Measurements from ENCODE around the gene TRIAP1. TPM values are rescaled to one million over a fixed set of nuclear protein-coding genes. Genes with fewer than 3 reads are reported as not detected.

TRIAP1 gene
- total RNA-seq, 3 donors from 2014 or later, result 14.9 to 16.7 (median 16.3) TPM

DNA sequence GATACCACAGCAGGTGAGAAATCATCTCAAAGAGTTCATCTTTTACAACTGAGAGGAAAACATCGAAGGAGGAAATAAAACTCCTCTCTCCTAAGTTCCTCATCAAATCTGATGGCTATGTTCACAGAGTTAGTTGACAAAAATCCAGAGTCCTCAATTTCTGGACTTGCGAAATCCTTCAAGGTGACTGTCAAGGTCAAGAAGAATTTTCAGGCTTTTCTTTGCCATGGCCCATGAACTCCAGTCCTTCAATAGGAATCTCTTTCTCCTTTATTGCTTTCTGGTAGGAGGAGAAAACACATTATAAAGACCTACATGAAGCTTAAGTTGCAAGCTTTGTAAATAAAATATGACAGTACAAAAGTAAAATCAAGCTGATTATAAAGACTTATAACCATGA is 1.5 kb downstream of the TRIAP1 start:
- H3K9me3 ChIP-seq, result no peaks in the 10 kb centered on the region
- no peaks in the 10 kb centered on the region for H3K36me3 ChIP-seq (ENCODE audit: low read depth)
- intact Hi-C loops (cut with DNase I, micrococcal nuclease), result no loop called here
- ATAC-seq, result no peak
- H3K4me3 ChIP-seq, result no peak overlapping the region
- H3K4me1 ChIP-seq (ENCODE audit: low read depth), result peaks cover 26% of the 10 kb centered on the region
- DNase-seq, result no peak
- TF ChIP-seq, protein P1, sequence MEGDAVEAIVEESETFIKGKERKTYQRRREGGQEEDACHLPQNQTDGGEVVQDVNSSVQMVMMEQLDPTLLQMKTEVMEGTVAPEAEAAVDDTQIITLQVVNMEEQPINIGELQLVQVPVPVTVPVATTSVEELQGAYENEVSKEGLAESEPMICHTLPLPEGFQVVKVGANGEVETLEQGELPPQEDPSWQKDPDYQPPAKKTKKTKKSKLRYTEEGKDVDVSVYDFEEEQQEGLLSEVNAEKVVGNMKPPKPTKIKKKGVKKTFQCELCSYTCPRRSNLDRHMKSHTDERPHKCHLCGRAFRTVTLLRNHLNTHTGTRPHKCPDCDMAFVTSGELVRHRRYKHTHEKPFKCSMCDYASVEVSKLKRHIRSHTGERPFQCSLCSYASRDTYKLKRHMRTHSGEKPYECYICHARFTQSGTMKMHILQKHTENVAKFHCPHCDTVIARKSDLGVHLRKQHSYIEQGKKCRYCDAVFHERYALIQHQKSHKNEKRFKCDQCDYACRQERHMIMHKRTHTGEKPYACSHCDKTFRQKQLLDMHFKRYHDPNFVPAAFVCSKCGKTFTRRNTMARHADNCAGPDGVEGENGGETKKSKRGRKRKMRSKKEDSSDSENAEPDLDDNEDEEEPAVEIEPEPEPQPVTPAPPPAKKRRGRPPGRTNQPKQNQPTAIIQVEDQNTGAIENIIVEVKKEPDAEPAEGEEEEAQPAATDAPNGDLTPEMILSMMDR (IDR thresholded peaks at IDR 0.05), result no peak

DNA sequence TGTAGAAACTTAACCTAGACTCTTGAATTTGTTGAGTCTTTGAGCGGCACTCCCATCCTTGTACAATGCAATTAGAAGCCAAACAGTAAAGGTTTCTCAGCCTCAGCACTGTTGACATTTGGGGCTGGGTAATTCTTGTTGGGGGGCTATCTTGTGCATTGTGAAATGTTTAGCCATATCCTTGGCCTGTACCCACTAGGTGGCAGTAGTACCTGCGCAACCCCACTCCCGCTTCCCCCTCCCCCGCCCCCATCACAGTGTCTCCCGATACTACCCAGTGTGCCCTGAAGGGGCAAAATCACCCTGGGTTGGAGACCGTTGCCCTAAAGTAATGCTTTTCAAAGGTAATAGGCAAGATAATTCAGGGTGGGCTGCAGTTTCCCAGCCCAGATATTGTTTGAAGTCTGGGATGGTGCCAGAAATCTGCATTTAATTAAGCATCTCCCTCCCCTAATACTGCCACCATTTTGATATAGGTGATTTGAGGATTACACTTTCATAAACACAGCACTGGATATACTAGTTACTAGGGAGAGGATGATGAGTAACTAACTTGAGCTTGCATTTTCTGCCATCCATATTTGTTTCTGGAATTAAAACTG is 6.4 kb downstream of the TRIAP1 start:
- ATAC-seq (peak; percentile 41), DNase-seq (peak in 2 of 3 donors; percentile 44 to 80)
- intact Hi-C loops (cut with DNase I, micrococcal nuclease), result no loop called here
- TF ChIP-seq, protein P1 (IDR thresholded peaks at IDR 0.05), result peak; percentile 43
- no peaks in the 10 kb centered on the region for H3K36me3 ChIP-seq (ENCODE audit: low read depth)
- H3K9me3 ChIP-seq, result no peaks in the 10 kb centered on the region
- no peak overlapping the region for H3K4me3 ChIP-seq
- peaks cover 17% of the 10 kb centered on the region for H3K4me1 ChIP-seq (ENCODE audit: low read depth)

DNA sequence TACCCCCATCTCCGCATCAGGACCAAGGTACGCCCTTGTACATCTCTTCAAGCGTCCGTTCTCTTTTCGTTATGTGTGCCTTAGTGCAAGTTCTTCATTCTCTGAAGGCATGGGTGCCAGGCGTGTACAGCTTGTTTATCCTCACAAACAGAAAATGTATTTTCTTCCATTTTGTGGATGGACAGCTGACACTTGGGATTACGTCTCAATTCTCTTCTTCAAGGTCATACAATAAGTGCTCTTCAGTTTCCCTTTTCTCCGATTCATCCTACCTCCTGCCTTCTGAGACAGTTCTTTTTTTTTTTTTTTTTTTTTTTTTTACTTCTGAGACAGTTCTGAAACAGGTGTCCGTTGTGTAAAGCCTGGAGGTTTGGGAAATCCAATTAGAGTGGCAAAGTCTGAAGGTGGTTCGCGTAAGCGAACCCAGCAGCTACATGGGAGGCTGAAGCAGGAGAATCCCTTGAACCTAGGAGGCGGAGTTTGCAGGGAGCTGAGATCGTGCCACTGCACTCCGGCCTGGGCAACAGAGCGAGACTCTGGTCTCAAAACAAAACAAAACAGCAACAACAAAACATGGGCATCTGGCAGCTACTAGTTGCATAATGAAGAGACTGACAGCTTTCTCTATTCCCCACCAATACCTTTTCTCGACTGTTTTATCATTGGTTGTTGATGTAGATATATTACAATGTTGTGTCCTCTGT is 7.5 kb downstream of the TRIAP1 start:
- DNase-seq, result no peak
- intact Hi-C loops (cut with DNase I, micrococcal nuclease), result no loop called here
- no peaks in the 10 kb centered on the region for H3K9me3 ChIP-seq
- TF ChIP-seq, protein P1 (IDR thresholded peaks at IDR 0.05), result no peak
- peak overlapping the region; percentile 71 for H3K4me3 ChIP-seq
- peak; percentile 15 for ATAC-seq
- peaks cover 17% of the 10 kb centered on the region for H3K4me1 ChIP-seq (ENCODE audit: low read depth)
- no peaks in the 10 kb centered on the region for H3K36me3 ChIP-seq (ENCODE audit: low read depth)

DNA sequence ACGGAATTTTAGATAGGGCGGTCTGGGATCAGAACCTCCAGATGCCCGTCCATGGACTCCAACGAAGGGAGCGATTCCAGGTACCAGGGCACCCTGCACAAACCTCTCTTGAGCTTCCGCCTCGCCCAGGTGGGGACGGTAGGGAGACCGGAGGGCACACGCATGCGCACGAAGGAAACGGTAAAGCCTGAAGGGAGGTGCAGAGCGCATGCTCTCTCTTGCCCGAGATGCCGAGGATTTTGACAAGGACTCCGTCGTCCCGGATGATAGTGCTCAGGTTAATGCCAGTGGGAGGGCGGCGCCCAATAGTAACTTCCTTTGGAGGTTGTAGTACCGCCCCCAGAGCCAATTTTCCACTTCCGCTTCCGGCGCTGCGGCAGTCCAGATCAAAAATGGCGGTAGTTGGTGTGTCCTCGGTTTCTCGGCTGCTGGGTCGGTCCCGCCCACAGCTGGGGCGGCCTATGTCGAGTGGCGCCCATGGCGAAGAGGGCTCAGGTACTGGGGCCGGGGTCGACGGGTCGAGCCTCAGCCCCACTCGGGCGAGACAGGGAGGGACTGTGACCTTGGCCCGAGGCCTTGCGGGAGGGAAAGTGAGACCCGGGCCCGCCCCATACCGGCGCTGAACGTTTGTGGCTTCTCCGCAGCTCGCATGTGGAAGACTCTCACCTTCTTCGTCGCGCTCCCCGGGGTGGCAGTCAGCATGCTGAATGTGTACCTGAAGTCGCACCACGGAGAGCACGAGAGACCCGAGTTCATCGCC is 8.3 kb downstream of the TRIAP1 start, which contains the start of gene COX6A1:
Gene COX6A1, plus strand, starts transcription at position 379 of the 760 bp plus-strand sequence. Its CDS starts 14 bp downstream, at position 393.
- Histone ChIP-seq H3K4me1 (ENCODE audit: low read depth) (peaks cover 17% of the 10 kb centered on the region), H3K36me3 (ENCODE audit: low read depth) (no peaks in the 10 kb centered on the region), H3K4me3 (peak within 1 kb of the TSS; percentile 71), H3K9me3 (no peaks in the 10 kb centered on the region)
- DNase-seq (peak; percentile 95 to 98 (median 98)), ATAC-seq (peak; percentile 99)
- TF ChIP-seq, protein P1 (IDR thresholded peaks at IDR 0.05), result peak; percentile 20
- intact Hi-C loops (cut with DNase I, micrococcal nuclease), result no loop called here

DNA sequence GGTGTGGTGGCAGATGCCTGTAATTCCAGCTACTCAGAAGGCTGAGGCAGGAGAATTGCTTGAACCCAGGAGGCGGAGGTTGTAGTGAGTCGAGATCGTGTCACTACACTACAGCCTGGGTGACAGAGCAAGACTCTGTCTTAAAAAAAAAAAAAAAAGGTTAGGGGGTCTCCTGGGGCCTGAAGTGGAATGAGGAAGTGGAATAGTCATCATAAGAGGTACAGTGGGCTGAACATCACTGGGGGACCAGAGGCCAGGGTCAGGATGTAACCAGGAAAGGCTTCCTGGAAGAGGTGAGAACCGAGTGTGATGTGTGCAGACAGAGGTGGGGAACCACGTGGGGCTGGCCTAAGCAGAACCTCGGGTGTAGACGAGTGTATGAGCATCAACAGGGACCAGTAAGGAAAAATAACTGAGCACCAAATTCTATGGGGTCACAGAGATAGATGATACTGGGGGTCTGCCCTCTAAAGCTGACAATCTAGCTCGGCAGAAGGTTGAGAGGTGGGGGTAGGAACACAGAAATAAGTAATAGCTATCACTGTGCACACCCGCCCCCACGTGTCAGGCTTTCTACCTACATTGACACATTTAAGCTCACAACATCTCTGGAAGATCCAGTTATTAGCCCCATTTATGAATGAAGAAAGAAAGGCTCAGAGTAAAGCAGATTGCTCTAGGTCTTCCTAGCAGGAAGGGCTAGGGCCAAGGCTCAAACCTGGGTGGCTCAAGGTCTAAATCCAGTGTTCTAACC is 13.2 kb downstream of the TRIAP1 start:
- TF ChIP-seq, protein P1 (IDR thresholded peaks at IDR 0.05), result no peak
- intact Hi-C loops (cut with DNase I, micrococcal nuclease), result loop anchor here (5.0 kb wide), 2 partner anchors 76 to 81 kb away; no protein-coding TSS in a partner anchor
- H3K9me3 ChIP-seq, result no peaks in the 10 kb centered on the region
- no peak for ATAC-seq
- H3K36me3 ChIP-seq (ENCODE audit: low read depth), result no peaks in the 10 kb centered on the region
- DNase-seq, result peak in 1 of 3 donors; percentile 9
- no peak overlapping the region for H3K4me3 ChIP-seq
- H3K4me1 ChIP-seq (ENCODE audit: low read depth), result peaks cover 8% of the 10 kb centered on the region
